ENCODE data around the gene LIF. TPM values are rescaled to one million over a fixed set of nuclear protein-coding genes. Genes with fewer than 3 reads are reported as not detected.

LIF gene
- total RNA-seq, 2 donors from 2014 or later: 1.8 to 5.3 TPM

DNA sequence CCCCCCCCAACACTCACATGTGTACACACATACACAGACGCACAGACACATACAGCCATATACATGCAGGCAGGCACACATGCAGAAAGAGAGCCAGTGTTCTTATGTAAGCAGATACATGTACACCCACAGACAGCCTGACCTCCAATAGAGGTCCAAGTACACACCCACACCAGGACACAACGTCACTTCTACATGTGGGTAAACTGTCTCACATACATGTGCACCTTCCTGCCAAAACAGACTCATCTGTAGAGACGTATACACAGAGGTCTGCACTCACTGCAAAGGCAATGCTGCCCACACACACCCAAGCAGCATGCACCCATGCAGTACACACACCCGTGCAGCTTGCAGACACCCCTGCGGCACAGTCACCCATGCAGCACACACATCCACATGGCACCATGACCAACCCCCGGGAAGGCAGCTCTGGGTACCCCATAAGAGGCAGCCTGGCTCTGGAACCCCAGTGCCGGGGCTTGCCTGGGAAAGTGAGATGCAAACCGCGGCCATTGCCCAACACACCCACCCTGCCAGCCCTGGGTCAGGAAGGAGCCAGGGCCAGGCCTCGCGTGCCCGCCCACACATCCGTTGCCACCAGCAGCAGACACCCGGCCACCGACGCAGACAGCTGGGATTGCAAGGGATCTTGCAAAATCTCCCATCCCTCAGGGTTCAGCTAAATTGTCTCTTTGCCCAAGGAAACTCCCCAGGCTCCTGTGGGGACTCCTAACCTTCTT is 32.7 kb upstream of the LIF start:
- DNase-seq (no peak), ATAC-seq (no peak)
- Mint-ChIP-seq H3K27ac (no peak overlapping the region), H3K27me3 (no peaks in the 10 kb centered on the region), H3K36me3 (ENCODE audit: low read depth) (no peaks in the 10 kb centered on the region), H3K4me3 (peak overlapping the region; percentile 47), H3K4me1 (peaks cover 40% of the 10 kb centered on the region)
- H3K9me3 ChIP-seq (ENCODE audit: control insufficient read depth, low read length, poor library complexity, severe bottlenecking): no peaks in the 10 kb centered on the region

GRCh38 chr22:30277547-30278344 is 31.2 kb upstream of the LIF start:
- no peak overlapping the region for H3K27ac Mint-ChIP-seq
- H3K4me3 Mint-ChIP-seq: no peak overlapping the region
- DNase-seq: no peak

GRCh38 chr22:30276039-30276438 is 29.5 kb upstream of the LIF start:
- ATAC-seq (peak; percentile 26), DNase-seq (no peak)
- no peaks in the 10 kb centered on the region for H3K36me3 Mint-ChIP-seq (ENCODE audit: low read depth)
- H3K4me3 Mint-ChIP-seq: peak overlapping the region; percentile 86
- peak overlapping the region; percentile 89 for H3K27ac Mint-ChIP-seq
- H3K9me3 ChIP-seq (ENCODE audit: control insufficient read depth, low read length, poor library complexity, severe bottlenecking): no peaks in the 10 kb centered on the region
- peaks cover 41% of the 10 kb centered on the region for H3K4me1 Mint-ChIP-seq
- no peaks in the 10 kb centered on the region for H3K27me3 Mint-ChIP-seq

More at GRCh38 chr22:30277547-30278344, 31.2 kb upstream of the LIF start:
- H3K36me3 Mint-ChIP-seq (ENCODE audit: low read depth): no peaks in the 10 kb centered on the region
- no peaks in the 10 kb centered on the region for H3K27me3 Mint-ChIP-seq
- peaks cover 42% of the 10 kb centered on the region for H3K4me1 Mint-ChIP-seq
- ATAC-seq: no peak
- H3K9me3 ChIP-seq (ENCODE audit: control insufficient read depth, low read length, poor library complexity, severe bottlenecking): no peaks in the 10 kb centered on the region

- Mint-ChIP-seq H3K27me3 (no peaks in the 10 kb centered on the region), H3K36me3 (ENCODE audit: low read depth) (peaks cover 1% of the 10 kb centered on the region), H3K4me1 (peaks cover 41% of the 10 kb centered on the region), H3K4me3 (peak overlapping the region; percentile 86), H3K27ac (peak overlapping the region; percentile 89)
- H3K9me3 ChIP-seq (ENCODE audit: control insufficient read depth, low read length, poor library complexity, severe bottlenecking): no peaks in the 10 kb centered on the region
- ATAC-seq (peak; percentile 81), DNase-seq (no peak)
Measured at GRCh38 chr22:30275625-30276024, 29.1 kb upstream of the LIF start.

- H3K36me3 Mint-ChIP-seq (ENCODE audit: low read depth): peaks cover 2% of the 10 kb centered on the region
Measured at GRCh38 chr22:30274437-30274812, 27.9 kb upstream of the LIF start.

DNA sequence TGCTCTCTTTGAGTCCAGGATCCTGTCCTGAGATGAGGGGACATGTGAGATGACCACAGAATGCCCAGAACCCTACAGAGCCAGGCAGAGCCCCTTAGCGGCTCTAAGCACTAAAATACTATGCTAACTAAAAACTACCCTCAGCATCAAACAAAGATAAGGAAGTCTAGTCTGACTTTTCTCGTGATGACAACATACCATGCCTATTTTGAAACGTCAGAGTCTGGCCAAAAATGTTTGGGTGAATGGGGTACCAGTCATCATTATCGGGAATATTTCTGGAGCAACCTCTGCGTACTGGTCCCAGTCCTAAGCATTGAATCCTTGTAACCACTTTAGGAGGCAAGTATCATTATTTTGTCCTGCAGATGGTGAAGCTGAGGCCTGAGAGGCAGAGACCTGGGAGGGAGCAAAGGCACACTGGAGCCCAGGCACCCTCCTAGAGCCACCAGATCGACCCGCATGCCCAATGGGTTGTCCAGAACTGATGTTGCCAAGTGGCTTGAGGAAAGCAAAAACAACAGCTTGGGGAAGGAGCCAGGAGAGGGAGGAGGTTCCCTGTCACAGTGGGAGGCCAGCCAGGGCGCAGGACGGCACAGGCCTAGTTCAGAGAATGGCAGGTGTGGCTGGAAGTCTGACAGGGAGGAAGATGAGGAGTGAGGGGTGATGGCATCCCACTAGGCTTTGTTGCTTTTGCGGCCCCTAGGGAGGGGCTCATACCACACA is 27.3 kb upstream of the LIF start:
- no peak for ATAC-seq
- Mint-ChIP-seq H3K36me3 (ENCODE audit: low read depth) (peaks cover 2% of the 10 kb centered on the region), H3K27me3 (no peaks in the 10 kb centered on the region), H3K4me3 (no peak overlapping the region), H3K27ac (peak overlapping the region; percentile 89), H3K4me1 (peaks cover 37% of the 10 kb centered on the region)
- H3K9me3 ChIP-seq (ENCODE audit: control insufficient read depth, low read length, poor library complexity, severe bottlenecking): no peaks in the 10 kb centered on the region
- no peak for DNase-seq

More at GRCh38 chr22:30274437-30274812, 27.9 kb upstream of the LIF start:
- DNase-seq (no peak), ATAC-seq (no peak)
- Mint-ChIP-seq H3K27me3 (no peaks in the 10 kb centered on the region), H3K4me3 (no peak overlapping the region), H3K4me1 (peaks cover 41% of the 10 kb centered on the region), H3K27ac (peak overlapping the region; percentile 89)
- H3K9me3 ChIP-seq (ENCODE audit: control insufficient read depth, low read length, poor library complexity, severe bottlenecking): no peaks in the 10 kb centered on the region

DNA sequence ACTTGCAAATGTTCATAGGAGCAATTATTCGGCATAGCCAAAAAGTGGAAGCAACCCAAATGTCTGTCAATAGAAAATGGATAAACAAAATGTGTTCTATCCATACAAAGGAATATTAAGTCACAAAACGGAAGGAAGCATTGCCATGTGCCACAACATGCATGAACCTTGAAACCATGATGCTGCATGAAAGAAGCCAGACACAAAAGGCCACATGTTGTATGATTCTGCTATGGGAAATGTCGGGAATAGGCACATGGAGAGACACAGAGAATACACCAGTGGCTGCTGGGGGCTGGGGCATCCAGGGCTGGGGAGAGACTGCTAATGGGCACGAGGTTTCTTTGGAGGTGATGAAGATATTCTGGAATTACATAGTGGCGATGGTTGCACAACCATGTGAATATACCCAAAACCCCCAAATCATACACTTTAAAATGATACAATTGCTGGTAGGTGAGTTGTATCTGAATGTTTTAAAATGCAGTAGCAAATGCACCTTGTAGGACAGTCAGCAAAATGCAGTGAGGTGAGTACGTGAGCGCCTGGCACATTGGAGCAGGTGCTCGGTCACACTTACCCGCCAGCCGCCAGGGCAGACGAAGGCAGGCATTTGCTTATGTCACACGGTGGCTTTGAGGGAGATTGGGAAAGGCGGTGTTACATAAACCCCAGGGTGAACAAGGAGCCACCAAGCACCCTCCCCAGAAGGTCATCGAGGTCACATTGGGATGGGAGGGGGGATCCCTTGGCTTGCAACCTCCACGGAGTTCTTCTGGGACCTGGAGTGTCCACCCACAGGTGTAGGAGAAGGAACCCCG is 26.4 kb upstream of the LIF start:
- Mint-ChIP-seq H3K27me3 (no peaks in the 10 kb centered on the region), H3K36me3 (ENCODE audit: low read depth) (peaks cover 2% of the 10 kb centered on the region), H3K4me3 (peak overlapping the region; percentile 25), H3K4me1 (peaks cover 38% of the 10 kb centered on the region), H3K27ac (peak overlapping the region; percentile 32)
- H3K9me3 ChIP-seq (ENCODE audit: control insufficient read depth, low read length, poor library complexity, severe bottlenecking): no peaks in the 10 kb centered on the region
- ATAC-seq (no peak), DNase-seq (no peak)

- peaks cover 2% of the 10 kb centered on the region for H3K36me3 Mint-ChIP-seq (ENCODE audit: low read depth)
- H3K27me3 Mint-ChIP-seq: no peaks in the 10 kb centered on the region
- DNase-seq (no peak), ATAC-seq (no peak)
- H3K4me3 Mint-ChIP-seq: no peak overlapping the region
- H3K27ac Mint-ChIP-seq: peak overlapping the region; percentile 43
- H3K4me1 Mint-ChIP-seq: peaks cover 48% of the 10 kb centered on the region
- no peaks in the 10 kb centered on the region for H3K9me3 ChIP-seq (ENCODE audit: control insufficient read depth, low read length, poor library complexity, severe bottlenecking)
Measured at GRCh38 chr22:30270832-30271231, 24.3 kb upstream of the LIF start.

GRCh38 chr22:30268331-30268730 is 21.8 kb upstream of the LIF start:
- H3K36me3 Mint-ChIP-seq (ENCODE audit: low read depth): peaks cover 2% of the 10 kb centered on the region
- H3K27ac Mint-ChIP-seq: peak overlapping the region; percentile 96
- no peak for ATAC-seq
- H3K4me1 Mint-ChIP-seq: peaks cover 44% of the 10 kb centered on the region
- H3K27me3 Mint-ChIP-seq: no peaks in the 10 kb centered on the region
- no peak for DNase-seq
- H3K4me3 Mint-ChIP-seq: peak overlapping the region; percentile 82
- H3K9me3 ChIP-seq (ENCODE audit: control insufficient read depth, low read length, poor library complexity, severe bottlenecking): no peaks in the 10 kb centered on the region

- no peaks in the 10 kb centered on the region for H3K9me3 ChIP-seq (ENCODE audit: control insufficient read depth, low read length, poor library complexity, severe bottlenecking)
- Mint-ChIP-seq H3K4me1 (peaks cover 44% of the 10 kb centered on the region), H3K4me3 (peak overlapping the region; percentile 96), H3K27ac (peak overlapping the region; percentile 96), H3K27me3 (no peaks in the 10 kb centered on the region), H3K36me3 (ENCODE audit: low read depth) (peaks cover 2% of the 10 kb centered on the region)
- peak in 2 of 3 donors; percentile 37 to 47 for DNase-seq
- ATAC-seq: no peak
Measured at GRCh38 chr22:30267382-30268302, 21.1 kb upstream of the LIF start.

GRCh38 chr22:30266445-30267381 is 20.2 kb upstream of the LIF start, which contains the start of gene OSM:
Gene OSM, minus strand, starts transcription at chr22:30266851. Its CDS starts 52 bp downstream, at chr22:30266799.
- Mint-ChIP-seq H3K36me3 (ENCODE audit: low read depth) (peaks cover 2% of the 10 kb centered on the region), H3K4me1 (peaks cover 49% of the 10 kb centered on the region), H3K27ac (peak within 1 kb of the TSS; percentile 96), H3K4me3 (peak within 1 kb of the TSS; percentile 96), H3K27me3 (no peaks in the 10 kb centered on the region)
- ATAC-seq (peak; percentile 39), DNase-seq (peak; percentile 52 to 59 (median 57))
- H3K9me3 ChIP-seq (ENCODE audit: control insufficient read depth, low read length, poor library complexity, severe bottlenecking): no peaks in the 10 kb centered on the region
